ENCODE data around the gene LMO2. TPM values are rescaled to one million over a fixed set of nuclear protein-coding genes. Genes with fewer than 3 reads are reported as not detected.

LMO2 gene
- total RNA-seq, 2 donors from 2014 or later: 1.1 to 1.2 TPM

- no peak for DNase-seq
- peaks cover 22% of the 10 kb centered on the region for H3K4me1 Mint-ChIP-seq
- no peak overlapping the region for H3K27ac Mint-ChIP-seq
- H3K36me3 Mint-ChIP-seq (ENCODE audit: low read depth): no peaks in the 10 kb centered on the region
- H3K27me3 Mint-ChIP-seq (ENCODE audit: insufficient read depth): no peaks in the 10 kb centered on the region
- Histone ChIP-seq H3K4me1 (ENCODE audit: control insufficient read depth, insufficient read depth, low read length) (peaks cover 6% of the 10 kb centered on the region), H3K4me3 (ENCODE audit: low read length) (no peak overlapping the region), H3K9me3 (ENCODE audit: control insufficient read depth, low read length) (peaks cover 16% of the 10 kb centered on the region), H3K9ac (ENCODE audit: extremely low read depth, low read length, poor library complexity, severe bottlenecking) (no peak overlapping the region), H3K27ac (ENCODE audit: low read depth, low read length) (no peak overlapping the region), H3K27me3 (ENCODE audit: control insufficient read depth, insufficient read depth, low read length, poor library complexity, severe bottlenecking) (no peaks in the 10 kb centered on the region), H3K36me3 (ENCODE audit: control insufficient read depth, insufficient read depth, low read length) (no peaks in the 10 kb centered on the region)
- H3K9me3 Mint-ChIP-seq: peaks cover 13% of the 10 kb centered on the region
- no peak overlapping the region for H3K4me3 Mint-ChIP-seq
- TF ChIP-seq CTCF (conservative IDR thresholded peaks at IDR 0.05): no peak
- 63 to 83% methylated on average over 7 to 14 of the region's 14 CpGs for WGBS, 2 experiments (ENCODE audit: insufficient coverage in 1 of 2, insufficient read length in 1 of 2)
Measured at GRCh38 chr11:33935461-33936456, 43.9 kb upstream of the LMO2 start.

GRCh38 chr11:33935005-33935404 lies 43.1 kb upstream of the LMO2 start:
- Mint-ChIP-seq H3K27me3 (ENCODE audit: insufficient read depth) (no peaks in the 10 kb centered on the region), H3K4me3 (no peak overlapping the region), H3K27ac (no peak overlapping the region), H3K9me3 (peaks cover 13% of the 10 kb centered on the region), H3K36me3 (ENCODE audit: low read depth) (no peaks in the 10 kb centered on the region), H3K4me1 (peaks cover 29% of the 10 kb centered on the region)
- Histone ChIP-seq H3K4me3 (ENCODE audit: low read length) (no peak overlapping the region), H3K9me3 (ENCODE audit: control insufficient read depth, low read length) (peaks cover 16% of the 10 kb centered on the region), H3K27ac (ENCODE audit: low read depth, low read length) (no peak overlapping the region), H3K4me1 (ENCODE audit: control insufficient read depth, insufficient read depth, low read length) (peaks cover 6% of the 10 kb centered on the region), H3K27me3 (ENCODE audit: control insufficient read depth, insufficient read depth, low read length, poor library complexity, severe bottlenecking) (no peaks in the 10 kb centered on the region), H3K36me3 (ENCODE audit: control insufficient read depth, insufficient read depth, low read length) (no peaks in the 10 kb centered on the region), H3K9ac (ENCODE audit: extremely low read depth, low read length, poor library complexity, severe bottlenecking) (no peak overlapping the region)
- DNase-seq: no peak
- TF ChIP-seq CTCF (conservative IDR thresholded peaks at IDR 0.05): no peak
- WGBS, 2 experiments (ENCODE audit: insufficient coverage in 1 of 2, insufficient read length in 1 of 2): 91 to 100% methylated on average over 1 to 4 of the region's 4 CpGs

GRCh38 chr11:33934450-33934849 lies 42.6 kb upstream of the LMO2 start:
- H3K4me3 Mint-ChIP-seq: no peak overlapping the region
- H3K9me3 ChIP-seq (ENCODE audit: control insufficient read depth, low read length): peaks cover 16% of the 10 kb centered on the region
- H3K9ac ChIP-seq (ENCODE audit: extremely low read depth, low read length, poor library complexity, severe bottlenecking): no peak overlapping the region
- H3K9me3 Mint-ChIP-seq: peaks cover 13% of the 10 kb centered on the region
- no peak overlapping the region for H3K27ac Mint-ChIP-seq
- WGBS, 2 experiments (ENCODE audit: insufficient coverage in 1 of 2, insufficient read length in 1 of 2): 90 to 97% methylated on average over 3 of the region's 3 CpGs
- no peak for DNase-seq
- H3K4me1 ChIP-seq (ENCODE audit: control insufficient read depth, insufficient read depth, low read length): peaks cover 6% of the 10 kb centered on the region
- H3K36me3 ChIP-seq (ENCODE audit: control insufficient read depth, insufficient read depth, low read length): no peaks in the 10 kb centered on the region
- H3K36me3 Mint-ChIP-seq (ENCODE audit: low read depth): no peaks in the 10 kb centered on the region
- no peaks in the 10 kb centered on the region for H3K27me3 ChIP-seq (ENCODE audit: control insufficient read depth, insufficient read depth, low read length, poor library complexity, severe bottlenecking)
- no peak overlapping the region for H3K4me3 ChIP-seq (ENCODE audit: low read length)
- no peak for TF ChIP-seq CTCF (conservative IDR thresholded peaks at IDR 0.05)
- H3K27me3 Mint-ChIP-seq (ENCODE audit: insufficient read depth): no peaks in the 10 kb centered on the region
- peaks cover 29% of the 10 kb centered on the region for H3K4me1 Mint-ChIP-seq
- no peak overlapping the region for H3K27ac ChIP-seq (ENCODE audit: low read depth, low read length)
